Caco-2 (cell line): ENCODE measurements around the gene KCNC1. TPM values are rescaled to one million over a fixed set of nuclear protein-coding genes. Genes with fewer than 3 reads are reported as not detected.

Experiments
- BruUV-seq: library from RNA; stranded (reverse); fragments of 400-500 nt; replicated peaks from 2 replicates; lab custom pipeline; 2021; lab: Mats Ljungman, UMichigan
- CTCF ChIA-PET: fragments of 300-600 bp; sonication (Branson Sonifier 250); formaldehyde crosslinking; loops from one replicate; lab custom pipeline; 2022; ENCODE audit warnings: antibody characterized with exemption; lab: Charles Lee
- POLR2A ChIA-PET: fragments of 300-600 bp; sonication (Branson Sonifier 250); formaldehyde crosslinking; loops from one replicate; lab custom pipeline; 2022; ENCODE audit warnings: antibody characterized with exemption; lab: Charles Lee
- DNase-seq, 2 experiments: peaks; one replicate each; pipeline versions ENCODE4 v3.0.0 to v3.0.0-alpha.2; 2020 to 2022
- H3K27me3 ChIP-seq: replicated peaks from 2 replicates; pipeline ENCODE4 v1.6.0; 2011; ENCODE audit warnings: low read length; ENCODE audit not compliant: control insufficient read depth, insufficient read depth
- H3K36me3 ChIP-seq: 2 replicates; pipeline ENCODE4 v1.5.1; 2011; ENCODE audit warnings: low read length; ENCODE audit not compliant: control insufficient read depth, insufficient read depth
- H3K4me1 ChIP-seq: fragments of 250-450 bp; sonication (Bioruptor Pico); 2 replicates; pipeline ENCODE4 v1.5.1; 2020; ENCODE audit warnings: mild to moderate bottlenecking
- H3K4me3 ChIP-seq: 2 replicates; pipeline ENCODE4 v1.5.1; 2011; ENCODE audit warnings: low read depth, mild to moderate bottlenecking, control low read depth, low read length
- H3K9me3 ChIP-seq: fragments of 250-450 bp; sonication (Bioruptor Pico); 2 replicates; pipeline ENCODE4 v1.5.1; 2020; ENCODE audit warnings: mild to moderate bottlenecking, moderate library complexity
- H3K27ac Mint-ChIP-seq: one replicate; pipeline ENCODE4 v1.8.0; 2022; ENCODE audit warnings: mixed read lengths; ENCODE audit not compliant: unreplicated experiment
- H3K27me3 Mint-ChIP-seq: one replicate; pipeline ENCODE4 v1.8.0; 2022; ENCODE audit warnings: mixed read lengths; ENCODE audit not compliant: insufficient read depth, unreplicated experiment
- H3K36me3 Mint-ChIP-seq: one replicate; pipeline ENCODE4 v1.8.0; 2022; ENCODE audit warnings: mild to moderate bottlenecking, mixed read lengths; ENCODE audit not compliant: insufficient read depth, unreplicated experiment
- H3K4me1 Mint-ChIP-seq: one replicate; pipeline ENCODE4 v1.8.0; 2022; ENCODE audit warnings: low read depth, mixed read lengths; ENCODE audit not compliant: unreplicated experiment
- H3K4me3 Mint-ChIP-seq: one replicate; pipeline ENCODE4 v1.8.0; 2022; ENCODE audit warnings: mild to moderate bottlenecking, moderate library complexity, mixed read lengths; ENCODE audit not compliant: unreplicated experiment
- H3K9me3 Mint-ChIP-seq: one replicate; pipeline ENCODE4 v1.8.0; 2022; ENCODE audit warnings: mixed read lengths; ENCODE audit not compliant: unreplicated experiment
- intact Hi-C: fragments of 100-400 bp; cut with micrococcal nuclease; formaldehyde crosslinking; loops from one replicate; pipeline ENCODE4 v1.10.0; 2022; ENCODE audit not compliant: unreplicated experiment
- total RNA-seq: library from RNA; stranded (reverse); gene quantifications from 2 replicates; pipeline ENCODE4 v1.2.3, GENCODE V29; 2022
- TF ChIP-seq, protein P1 (sequence below), 2 experiments: fragments of 200-600 bp in 1 of 2; IDR thresholded peaks; 1 replicate in 1 of 2; 2 replicates in 1 of 2; pipeline versions ENCODE4 v1.5.1 to v1.8.0; 2011 to 2022; ENCODE audit warnings: antibody characterized with exemption in 1 of 2, control low read depth in 1 of 2, inconsistent platforms in 1 of 2, low read depth in 1 of 2, low read length in 1 of 2, mild to moderate bottlenecking in 1 of 2, moderate library complexity in 1 of 2; ENCODE audit not compliant: insufficient read depth in 1 of 2, severe bottlenecking in 1 of 2, unreplicated experiment in 1 of 2

KCNC1 gene
- total RNA-seq, 1 experiment from 2014 or later = 0.07 TPM

DNA sequence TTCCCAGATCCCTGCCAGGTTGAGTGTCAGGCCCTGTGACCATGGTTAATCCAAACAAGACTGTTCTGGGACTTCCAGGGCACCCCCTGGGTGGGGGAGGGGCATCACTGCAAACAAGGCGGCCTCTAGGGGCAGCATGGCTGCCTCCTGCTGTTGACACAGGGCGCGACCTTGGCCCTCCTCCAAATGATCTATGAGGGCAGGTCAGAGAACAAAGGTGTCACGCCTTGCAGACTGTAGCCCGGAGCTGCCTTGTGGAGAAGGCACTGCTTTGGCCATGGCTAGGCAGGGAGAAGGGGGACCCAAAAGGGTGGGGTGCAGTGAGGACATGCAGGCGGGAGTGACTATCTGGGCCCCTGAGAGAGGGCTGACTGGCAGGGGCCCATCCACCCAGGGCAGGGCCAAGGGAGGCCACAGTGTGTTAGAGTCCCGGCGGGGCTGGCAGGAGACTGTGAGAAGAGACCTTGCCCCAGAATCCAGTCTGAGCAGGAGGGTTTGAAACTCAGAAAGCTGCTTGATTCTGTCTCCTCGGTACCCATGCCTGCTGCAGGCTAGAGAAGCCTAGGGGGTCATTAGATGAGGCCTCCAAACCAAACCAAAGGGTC is 35.6 kb downstream of the KCNC1 start:
- no peaks in the 10 kb centered on the region for H3K4me1 Mint-ChIP-seq
- H3K27ac Mint-ChIP-seq = no peak overlapping the region
- CTCF ChIA-PET = interaction anchor here (0.7 to 1.4 kb wide), 2 partner anchors 82 to 203 kb away, joined by 3 to 4 read pairs; no protein-coding TSS in a partner anchor
- TF ChIP-seq, protein P1, sequence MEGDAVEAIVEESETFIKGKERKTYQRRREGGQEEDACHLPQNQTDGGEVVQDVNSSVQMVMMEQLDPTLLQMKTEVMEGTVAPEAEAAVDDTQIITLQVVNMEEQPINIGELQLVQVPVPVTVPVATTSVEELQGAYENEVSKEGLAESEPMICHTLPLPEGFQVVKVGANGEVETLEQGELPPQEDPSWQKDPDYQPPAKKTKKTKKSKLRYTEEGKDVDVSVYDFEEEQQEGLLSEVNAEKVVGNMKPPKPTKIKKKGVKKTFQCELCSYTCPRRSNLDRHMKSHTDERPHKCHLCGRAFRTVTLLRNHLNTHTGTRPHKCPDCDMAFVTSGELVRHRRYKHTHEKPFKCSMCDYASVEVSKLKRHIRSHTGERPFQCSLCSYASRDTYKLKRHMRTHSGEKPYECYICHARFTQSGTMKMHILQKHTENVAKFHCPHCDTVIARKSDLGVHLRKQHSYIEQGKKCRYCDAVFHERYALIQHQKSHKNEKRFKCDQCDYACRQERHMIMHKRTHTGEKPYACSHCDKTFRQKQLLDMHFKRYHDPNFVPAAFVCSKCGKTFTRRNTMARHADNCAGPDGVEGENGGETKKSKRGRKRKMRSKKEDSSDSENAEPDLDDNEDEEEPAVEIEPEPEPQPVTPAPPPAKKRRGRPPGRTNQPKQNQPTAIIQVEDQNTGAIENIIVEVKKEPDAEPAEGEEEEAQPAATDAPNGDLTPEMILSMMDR (IDR thresholded peaks at IDR 0.05; ENCODE audit: insufficient read depth in 1 of 2, low read depth in 1 of 2, low read length in 1 of 2, severe bottlenecking in 1 of 2, unreplicated experiment in 1 of 2) = peak in 1 of 2 experiments; percentile 46
- Histone ChIP-seq H3K9me3 (no peaks in the 10 kb centered on the region), H3K4me3 (no peak overlapping the region), H3K27me3 (no peaks in the 10 kb centered on the region), H3K36me3 (no peaks in the 10 kb centered on the region), H3K4me1 (0 out of 2 replicates have a peak, but pooled peaks cover 4% of the 10 kb centered on the region)
- no peaks in the 10 kb centered on the region for H3K27me3 Mint-ChIP-seq
- BruUV-seq = no TSS peak
- intact Hi-C loops = no loop called here
- no peaks in the 10 kb centered on the region for H3K9me3 Mint-ChIP-seq
- peak; percentile 43 to 46 for DNase-seq
- no peaks in the 10 kb centered on the region for H3K36me3 Mint-ChIP-seq
- H3K4me3 Mint-ChIP-seq = no peak overlapping the region
- POLR2A ChIA-PET = no interaction called here

DNA sequence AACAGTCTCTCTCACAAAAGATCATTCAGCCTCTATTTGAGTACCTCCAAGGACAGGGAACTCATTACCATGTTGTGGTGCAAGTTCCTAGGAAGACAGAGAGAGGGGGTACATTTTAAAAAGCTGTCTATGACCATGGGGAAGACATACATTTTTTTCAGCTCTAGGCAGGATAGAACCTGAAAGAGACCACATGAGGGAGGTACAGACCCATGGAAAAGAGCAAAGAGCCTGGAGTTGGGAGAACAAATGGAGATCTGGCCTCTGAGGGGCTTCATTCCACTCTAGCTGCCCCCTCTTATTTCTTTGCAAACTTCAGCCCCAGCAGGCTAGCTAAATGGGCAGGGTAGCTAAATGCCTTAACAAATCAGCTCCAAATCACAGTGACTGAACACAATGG is 36.3 kb downstream of the KCNC1 start:
- ChIA-PET CTCF (interaction anchor here (0.7 to 1.4 kb wide), 2 partner anchors 81 to 202 kb away, joined by 3 to 4 read pairs; no protein-coding TSS in a partner anchor), POLR2A (no interaction called here)
- Histone ChIP-seq H3K36me3 (no peaks in the 10 kb centered on the region), H3K9me3 (no peaks in the 10 kb centered on the region), H3K27me3 (no peaks in the 10 kb centered on the region), H3K4me1 (0 out of 2 replicates have a peak, but pooled peaks cover 4% of the 10 kb centered on the region), H3K4me3 (no peak overlapping the region)
- no peaks in the 10 kb centered on the region for H3K4me1 Mint-ChIP-seq
- H3K27me3 Mint-ChIP-seq = peaks cover 4% of the 10 kb centered on the region
- H3K27ac Mint-ChIP-seq = no peak overlapping the region
- no peak for DNase-seq
- no TSS peak for BruUV-seq
- TF ChIP-seq, protein P1 (IDR thresholded peaks at IDR 0.05; ENCODE audit: insufficient read depth in 1 of 2, low read depth in 1 of 2, low read length in 1 of 2, severe bottlenecking in 1 of 2, unreplicated experiment in 1 of 2) = no peak
- intact Hi-C loops = no loop called here
- H3K9me3 Mint-ChIP-seq = no peaks in the 10 kb centered on the region
- H3K4me3 Mint-ChIP-seq = no peak overlapping the region
- H3K36me3 Mint-ChIP-seq = no peaks in the 10 kb centered on the region

DNA sequence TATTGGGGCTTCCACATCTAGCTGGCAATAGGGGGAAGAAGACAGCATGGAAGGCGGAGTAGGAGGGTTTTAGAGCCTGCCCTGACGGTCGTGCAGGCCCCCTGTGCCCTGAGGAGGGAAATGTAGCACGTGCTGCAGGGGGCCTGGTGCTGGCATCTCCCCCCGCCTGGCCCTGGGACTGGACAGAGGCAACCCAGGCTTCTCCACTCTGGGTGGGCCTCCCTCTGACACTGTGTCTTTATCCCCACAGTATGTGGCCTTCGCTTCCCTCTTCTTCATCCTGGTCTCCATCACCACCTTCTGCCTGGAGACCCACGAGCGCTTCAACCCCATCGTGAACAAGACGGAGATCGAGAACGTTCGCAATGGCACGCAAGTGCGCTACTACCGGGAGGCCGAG is 36.8 kb downstream of the KCNC1 start:
- H3K27ac Mint-ChIP-seq = no peak overlapping the region
- no peaks in the 10 kb centered on the region for H3K36me3 ChIP-seq
- no peaks in the 10 kb centered on the region for H3K27me3 ChIP-seq
- CTCF ChIA-PET = interaction anchor here (1.4 kb wide), 1 partner anchor 202 kb away, joined by 3 read pairs; no protein-coding TSS in a partner anchor
- TF ChIP-seq, protein P1 (IDR thresholded peaks at IDR 0.05; ENCODE audit: insufficient read depth in 1 of 2, low read depth in 1 of 2, low read length in 1 of 2, severe bottlenecking in 1 of 2, unreplicated experiment in 1 of 2) = no peak
- no peak overlapping the region for H3K4me3 ChIP-seq
- H3K9me3 ChIP-seq = no peaks in the 10 kb centered on the region
- H3K4me3 Mint-ChIP-seq = no peak overlapping the region
- peak in 1 of 2 experiments; percentile 19 for DNase-seq
- no peaks in the 10 kb centered on the region for H3K36me3 Mint-ChIP-seq
- POLR2A ChIA-PET = no interaction called here
- 0 out of 2 replicates have a peak, but pooled peaks cover 4% of the 10 kb centered on the region for H3K4me1 ChIP-seq
- BruUV-seq = no TSS peak
- H3K4me1 Mint-ChIP-seq = no peaks in the 10 kb centered on the region
- intact Hi-C loops = no loop called here
- H3K27me3 Mint-ChIP-seq = peaks cover 7% of the 10 kb centered on the region
- H3K9me3 Mint-ChIP-seq = no peaks in the 10 kb centered on the region
